ENCODE data around the gene BAIAP3. TPM values are rescaled to one million over a fixed set of nuclear protein-coding genes. Genes with fewer than 3 reads are reported as not detected.

Gene BAIAP3
- total RNA-seq, 1 donor from 2014 or later, result 1.7 TPM

GRCh38 chr16:1372292-1372950, 39.0 kb downstream of the BAIAP3 start:
- Mint-ChIP-seq H3K4me3 (ENCODE audit: unreplicated experiment) (no peak overlapping the region), H3K27ac (ENCODE audit: unreplicated experiment) (no peak overlapping the region), H3K36me3 (ENCODE audit: low read depth) (no peaks in the 10 kb centered on the region), H3K4me1 (ENCODE audit: low read depth) (no peaks in the 10 kb centered on the region), H3K9me3 (ENCODE audit: low read depth) (no peaks in the 10 kb centered on the region), H3K27me3 (ENCODE audit: low read depth) (no peaks in the 10 kb centered on the region)
- TF ChIP-seq CTCF (IDR thresholded peaks at IDR 0.05), result no peak
- no peak for DNase-seq (ENCODE audit: low spot score)

- Mint-ChIP-seq H3K9me3 (ENCODE audit: low read depth) (no peaks in the 10 kb centered on the region), H3K27me3 (ENCODE audit: low read depth) (no peaks in the 10 kb centered on the region), H3K36me3 (ENCODE audit: low read depth) (no peaks in the 10 kb centered on the region), H3K4me1 (ENCODE audit: low read depth) (peaks cover 14% of the 10 kb centered on the region), H3K27ac (ENCODE audit: unreplicated experiment) (no peak overlapping the region), H3K4me3 (ENCODE audit: unreplicated experiment) (no peak overlapping the region)
- TF ChIP-seq CTCF (IDR thresholded peaks at IDR 0.05), result no peak
- DNase-seq (ENCODE audit: low spot score), result peak; percentile 91
Observed at GRCh38 chr16:1374418-1375297, 41.2 kb downstream of the BAIAP3 start.

DNA sequence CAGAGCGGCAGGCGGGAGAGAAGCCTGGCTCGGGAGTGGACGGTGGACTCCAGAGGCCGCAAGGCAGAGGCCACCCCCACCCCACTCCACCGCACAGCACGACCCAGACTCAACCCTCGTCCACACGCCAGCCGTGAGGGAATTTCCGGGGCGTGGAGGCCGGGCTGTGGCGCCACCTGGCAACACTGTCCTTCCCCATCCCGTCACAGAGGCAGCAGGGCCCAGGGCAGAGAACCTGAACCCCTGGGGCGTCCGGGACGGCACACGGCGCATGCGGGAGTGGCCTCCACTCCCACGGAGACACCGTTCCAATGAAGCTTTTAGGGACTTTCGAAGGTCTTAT, 41.8 kb downstream of the BAIAP3 start:
- no peak for DNase-seq (ENCODE audit: low spot score)
- no peaks in the 10 kb centered on the region for H3K9me3 Mint-ChIP-seq (ENCODE audit: low read depth)
- H3K4me3 Mint-ChIP-seq (ENCODE audit: unreplicated experiment), result no peak overlapping the region
- H3K27me3 Mint-ChIP-seq (ENCODE audit: low read depth), result no peaks in the 10 kb centered on the region
- TF ChIP-seq CTCF (IDR thresholded peaks at IDR 0.05), result no peak
- no peak overlapping the region for H3K27ac Mint-ChIP-seq (ENCODE audit: unreplicated experiment)
- H3K36me3 Mint-ChIP-seq (ENCODE audit: low read depth), result no peaks in the 10 kb centered on the region
- peaks cover 19% of the 10 kb centered on the region for H3K4me1 Mint-ChIP-seq (ENCODE audit: low read depth)

GRCh38 chr16:1375741-1376410, 42.4 kb downstream of the BAIAP3 start:
- Mint-ChIP-seq H3K9me3 (ENCODE audit: low read depth) (no peaks in the 10 kb centered on the region), H3K4me1 (ENCODE audit: low read depth) (peaks cover 19% of the 10 kb centered on the region), H3K4me3 (ENCODE audit: unreplicated experiment) (no peak overlapping the region), H3K36me3 (ENCODE audit: low read depth) (no peaks in the 10 kb centered on the region), H3K27me3 (ENCODE audit: low read depth) (no peaks in the 10 kb centered on the region), H3K27ac (ENCODE audit: unreplicated experiment) (no peak overlapping the region)
- no peak for TF ChIP-seq CTCF (IDR thresholded peaks at IDR 0.05)
- no peak for DNase-seq (ENCODE audit: low spot score)

DNA sequence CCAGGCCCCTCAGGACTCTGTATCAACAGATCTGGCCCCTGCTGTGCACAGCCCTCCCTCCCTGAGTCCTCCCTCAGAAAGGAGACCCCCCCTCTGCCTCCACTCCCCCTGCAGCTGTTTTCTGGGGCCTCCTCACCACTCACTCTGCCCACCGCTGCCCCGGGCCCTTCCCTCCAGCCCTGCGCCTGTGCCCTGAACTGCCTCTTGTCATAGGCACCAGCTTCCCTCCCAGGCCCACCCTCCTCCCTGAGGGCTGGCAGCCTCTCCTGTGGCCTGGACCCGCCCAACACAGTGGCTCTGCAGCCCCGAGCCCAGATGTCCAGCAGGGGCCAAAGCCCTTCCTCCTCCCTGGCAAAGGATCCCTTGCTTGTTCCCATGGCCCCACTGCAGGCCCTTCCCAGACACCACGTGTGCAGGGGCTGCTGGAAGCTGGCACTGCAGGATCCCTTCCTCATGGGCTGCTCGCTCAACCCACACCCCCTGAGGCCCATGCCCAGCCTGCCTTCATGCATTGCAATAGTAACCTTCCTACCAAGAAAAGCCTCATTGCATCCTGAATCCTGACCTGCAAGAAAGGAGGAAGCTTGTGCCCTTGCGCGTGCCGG, 44.1 kb downstream of the BAIAP3 start:
- Mint-ChIP-seq H3K9me3 (ENCODE audit: low read depth) (no peaks in the 10 kb centered on the region), H3K27ac (ENCODE audit: unreplicated experiment) (no peak overlapping the region), H3K4me3 (ENCODE audit: unreplicated experiment) (no peak overlapping the region), H3K27me3 (ENCODE audit: low read depth) (no peaks in the 10 kb centered on the region), H3K36me3 (ENCODE audit: low read depth) (no peaks in the 10 kb centered on the region), H3K4me1 (ENCODE audit: low read depth) (peaks cover 19% of the 10 kb centered on the region)
- no peak for TF ChIP-seq CTCF (IDR thresholded peaks at IDR 0.05)
- DNase-seq (ENCODE audit: low spot score), result no peak
